Activated CD4-positive, CD25-positive, alpha-beta regulatory T cell treated with anti-CD3 and anti-CD28 coated beads, Interleukin-2, amount 50 U/mL, for 24 hours (primary cell): Measurements from ENCODE around the gene NOL4L.
"Not testable (repeated sequence)": the region's sequence is repeated elsewhere in the genome, so short reads cannot be mapped to it uniquely, and the experiment has no call there.

Experiments
- ATAC-seq, 2 donors: fragments of 150-1000 bp; cut with Tn5 transposase; one replicate each; pipeline ENCODE4 v1.10.0; 2021; ENCODE audit warnings: mild to moderate bottlenecking in 1 of 2, moderate library complexity in 1 of 2

The NOL4L gene

DNA sequence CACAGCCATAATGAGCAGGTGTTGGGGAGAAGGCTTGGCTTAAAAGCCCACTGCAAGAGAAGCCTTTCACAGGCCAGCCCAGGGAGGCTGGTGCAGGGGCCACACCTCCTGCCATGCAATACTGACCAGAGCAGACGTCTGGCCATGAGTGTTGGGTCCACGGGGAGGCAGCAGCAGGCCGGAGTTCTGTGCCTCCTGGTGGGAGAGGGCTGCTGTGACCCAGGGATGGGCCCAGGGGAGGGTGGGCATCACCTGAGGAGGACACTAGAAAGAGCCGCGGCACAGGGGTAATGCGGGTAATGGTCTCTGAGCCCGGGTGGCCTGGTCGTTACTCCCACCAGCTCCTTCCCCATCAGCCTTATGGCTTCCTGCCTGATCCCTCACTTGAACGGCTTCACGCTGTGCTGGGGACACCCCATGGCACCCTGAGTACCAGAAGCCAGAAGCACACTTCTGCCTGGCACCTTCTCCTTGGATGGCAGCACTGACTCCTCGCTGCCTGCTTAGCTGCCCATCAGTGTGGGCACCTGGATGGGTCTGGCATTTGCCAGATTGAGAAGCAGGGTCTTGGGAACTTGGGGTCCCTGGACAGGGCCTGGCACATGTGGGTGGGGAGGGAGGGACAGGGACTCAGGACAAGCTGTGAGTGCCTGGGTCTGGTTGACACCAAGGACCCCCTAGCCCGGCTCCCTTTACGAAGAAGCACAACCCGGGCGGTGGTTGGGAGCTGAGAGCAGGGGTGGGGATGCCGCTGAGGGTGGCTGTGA, 118.2 kb downstream of the NOL4L start:
- no peak for ATAC-seq

DNA sequence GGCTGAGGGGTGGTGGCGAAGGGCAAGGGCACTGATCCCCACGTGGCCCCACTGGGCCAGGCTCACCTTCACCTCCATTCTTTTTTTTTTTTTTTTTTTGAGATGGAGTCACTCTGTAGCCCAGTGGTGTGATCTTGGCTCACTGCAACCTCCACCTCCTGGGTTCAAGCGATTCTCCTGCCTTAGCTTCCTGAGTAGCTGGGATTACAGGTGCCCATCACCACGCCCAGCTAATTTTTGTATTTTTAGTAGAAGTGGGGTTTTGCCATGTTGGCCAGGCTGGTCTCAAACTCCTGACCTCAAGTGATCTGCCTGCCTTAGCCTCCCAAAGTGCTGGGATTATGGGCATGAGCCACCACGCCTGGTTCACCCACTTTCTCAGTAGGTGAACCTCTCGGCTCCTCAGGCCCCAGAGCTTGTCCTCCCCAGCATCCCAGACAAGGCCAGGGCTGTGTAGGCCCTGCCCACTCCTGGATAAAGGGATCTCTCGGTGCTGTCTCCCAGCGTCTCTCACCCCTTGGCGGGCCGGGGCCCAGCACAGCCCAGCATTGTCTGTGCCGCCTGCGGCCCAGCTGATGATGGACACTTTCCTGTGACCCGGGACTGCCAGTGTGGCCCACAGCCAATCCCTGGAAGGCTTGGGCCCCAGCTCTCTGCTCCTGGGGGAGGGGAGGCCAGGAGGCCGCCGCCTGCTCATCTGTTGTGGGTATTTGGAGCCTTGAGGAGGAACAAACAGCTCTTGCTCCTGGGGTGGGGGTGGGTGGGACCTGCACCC, 119.0 kb downstream of the NOL4L start:
- ATAC-seq: not testable (repeated sequence)

- ATAC-seq: no peak
Observed at GRCh38 chr20:32465092-32465900, 119.8 kb downstream of the NOL4L start.

DNA sequence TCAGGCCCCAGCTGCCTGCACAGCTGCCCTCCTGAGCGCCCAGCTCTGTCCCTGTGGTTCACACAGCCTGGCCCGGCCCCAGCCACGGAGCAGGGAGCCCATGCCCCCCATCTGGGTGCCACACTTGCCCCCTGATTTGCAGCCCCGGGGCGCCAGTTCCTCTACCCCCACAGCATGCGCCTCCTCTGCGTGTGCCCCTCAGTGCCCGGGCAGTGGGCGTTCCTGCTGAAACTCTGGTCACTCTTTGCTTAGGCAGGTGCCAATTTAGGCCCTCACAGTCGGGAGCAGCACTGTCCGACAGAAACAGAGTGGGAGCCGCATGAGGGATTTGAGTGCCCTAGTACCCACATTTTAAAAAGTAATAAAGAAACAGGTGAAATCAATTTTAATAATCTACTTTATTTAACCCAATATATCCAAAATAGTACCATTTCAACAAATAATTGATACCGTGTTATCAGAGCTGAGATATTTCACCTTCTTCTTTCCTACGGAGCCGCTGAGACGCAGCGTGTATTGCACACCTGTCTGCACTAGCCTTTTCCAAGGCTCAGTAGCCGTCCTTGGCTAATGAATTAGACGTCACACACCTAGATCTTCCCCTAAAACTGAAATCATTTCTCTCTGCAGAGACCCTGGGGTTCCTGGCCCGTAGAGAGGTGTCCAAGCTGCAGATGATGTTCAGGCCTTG, 120.6 kb downstream of the NOL4L start:
- no peak for ATAC-seq

DNA sequence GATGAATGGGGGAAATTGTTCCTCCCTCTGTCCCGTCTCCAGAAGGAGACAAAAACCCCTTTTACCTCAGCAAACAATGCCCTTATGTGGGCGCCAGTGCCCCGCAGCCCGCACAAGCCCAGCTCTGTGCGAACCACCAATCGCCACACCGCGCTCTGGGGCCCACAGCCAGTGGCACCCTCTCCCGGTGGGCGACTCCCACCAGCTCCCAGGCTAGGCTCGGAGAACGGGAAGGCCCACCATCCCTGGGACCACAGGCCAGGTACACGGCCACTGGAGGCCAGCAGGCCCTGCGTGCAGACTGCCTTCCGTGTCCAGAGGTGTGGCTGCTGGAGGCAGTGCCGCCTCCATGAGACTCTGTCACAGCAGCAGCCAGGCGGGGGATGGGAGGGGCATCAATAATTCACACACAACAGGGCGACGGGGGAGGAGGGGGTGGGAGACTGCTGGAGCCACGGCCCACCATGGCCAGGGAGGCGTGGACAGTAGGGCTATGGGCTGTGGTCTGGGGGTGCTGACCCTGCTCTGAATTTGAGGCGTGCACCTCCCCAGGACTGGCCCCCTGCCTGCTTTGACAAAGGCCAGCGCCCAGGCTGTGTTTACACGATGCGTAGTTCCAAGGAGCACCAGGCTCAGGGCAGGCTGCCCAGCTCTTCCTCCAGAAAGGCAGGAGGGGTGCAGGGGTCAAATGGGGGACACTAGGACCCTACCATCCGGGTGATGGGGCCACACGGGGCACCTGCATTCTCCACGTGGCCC, 121.3 kb downstream of the NOL4L start:
- ATAC-seq: no peak

GRCh38 chr20:32462900-32463641, 122.1 kb downstream of the NOL4L start:
- no peak for ATAC-seq

- ATAC-seq: no peak
Observed at GRCh38 chr20:32461836-32462600, 123.1 kb downstream of the NOL4L start.

DNA sequence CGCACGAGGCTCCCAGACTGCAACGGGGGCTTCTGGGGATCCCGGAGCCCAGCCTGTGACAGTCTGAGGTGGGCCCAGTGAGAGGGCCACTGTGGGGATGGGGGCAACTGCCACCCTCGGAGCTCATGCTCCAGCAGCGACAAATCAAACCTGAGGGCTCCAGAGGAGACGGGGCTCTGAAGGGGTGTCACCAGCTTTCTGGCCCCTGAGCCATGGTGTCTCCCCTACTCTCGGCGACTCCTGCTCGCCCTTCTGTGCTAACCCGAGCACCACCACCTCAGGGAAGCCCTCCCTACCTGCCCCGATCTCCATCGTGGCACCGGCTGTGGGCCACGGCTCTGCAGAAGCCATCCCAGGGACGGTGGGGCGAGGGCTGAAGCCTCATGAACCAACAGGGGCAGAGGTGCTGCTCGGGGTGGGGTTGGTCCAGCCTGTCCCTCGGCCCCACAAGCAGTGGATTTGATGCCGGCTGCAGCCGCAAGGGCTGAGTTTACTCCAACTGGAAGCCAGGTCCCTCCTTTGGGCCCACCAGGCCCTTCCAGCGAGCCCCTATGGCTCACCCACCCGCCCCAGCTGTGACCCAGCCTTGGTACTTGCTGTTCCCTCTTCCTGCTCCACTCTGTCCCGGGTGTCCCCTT, 124.3 kb downstream of the NOL4L start:
- no peak for ATAC-seq

GRCh38 chr20:32460231-32460630, 124.9 kb downstream of the NOL4L start:
- ATAC-seq: no peak

GRCh38 chr20:32458837-32459220, 126.3 kb downstream of the NOL4L start:
- no peak for ATAC-seq

DNA sequence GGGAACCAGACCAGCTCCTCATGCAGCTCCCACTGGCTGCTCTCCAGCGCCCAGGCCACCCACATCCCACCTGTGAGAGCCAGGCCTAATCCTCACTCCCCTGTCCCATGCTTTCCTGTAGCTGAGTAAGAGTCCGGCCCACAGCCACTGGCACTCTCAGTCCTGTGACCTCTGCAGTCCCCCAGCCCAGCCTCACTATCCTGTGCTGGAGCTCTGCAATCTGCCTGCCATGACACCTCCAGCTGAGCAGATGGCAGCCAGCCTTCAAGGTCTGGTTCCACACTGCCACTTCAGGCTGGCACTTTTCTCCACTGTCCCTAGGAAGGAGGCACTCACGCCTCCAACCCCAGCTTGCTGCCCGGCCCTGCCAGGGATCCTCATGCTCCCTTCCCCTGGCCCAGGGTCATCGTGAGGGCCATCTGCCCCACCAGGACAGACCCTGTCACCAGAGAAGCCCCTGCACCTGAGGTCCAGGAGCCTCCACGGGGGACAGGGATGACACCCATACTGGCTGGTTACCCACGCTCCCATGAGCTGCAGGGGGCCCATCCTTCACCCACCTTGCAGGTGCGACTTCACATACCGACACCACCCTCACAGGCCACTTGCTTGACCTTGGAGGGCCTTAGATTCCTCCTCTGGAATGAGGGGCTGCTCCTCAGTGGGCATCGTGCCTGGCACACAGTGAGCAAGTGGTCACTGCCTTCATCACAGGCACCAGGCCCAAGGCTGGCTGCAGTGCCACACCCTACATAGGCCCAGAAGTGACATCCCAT, 126.9 kb downstream of the NOL4L start:
- no peak for ATAC-seq

DNA sequence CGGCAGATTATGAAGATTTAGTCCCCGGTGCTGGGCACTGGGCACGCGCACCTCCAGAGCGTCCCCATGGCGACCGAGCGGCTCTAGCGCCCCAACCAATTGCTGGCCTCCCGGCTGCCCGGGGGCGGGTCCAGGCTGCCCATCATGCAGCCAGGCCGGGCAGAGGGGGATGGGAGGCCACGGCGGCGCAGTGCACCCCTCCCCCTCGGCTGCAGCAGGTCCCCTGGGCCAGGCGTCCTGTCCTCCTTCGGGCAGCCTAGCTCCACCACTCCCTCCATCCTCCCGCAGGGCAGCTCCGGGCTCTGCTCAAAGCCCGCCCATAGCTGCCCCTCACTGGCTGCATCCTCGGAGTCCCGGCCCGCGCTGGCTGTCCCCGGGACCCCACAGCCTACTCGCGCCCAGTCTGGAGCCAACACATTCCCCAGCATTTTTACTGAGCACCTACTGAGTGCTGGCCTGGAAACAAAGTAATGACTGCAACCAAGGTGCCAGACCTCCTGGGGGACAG, 127.6 kb downstream of the NOL4L start:
- no peak for ATAC-seq

- ATAC-seq: no peak
Observed at GRCh38 chr20:32456869-32457478, 128.2 kb downstream of the NOL4L start.

DNA sequence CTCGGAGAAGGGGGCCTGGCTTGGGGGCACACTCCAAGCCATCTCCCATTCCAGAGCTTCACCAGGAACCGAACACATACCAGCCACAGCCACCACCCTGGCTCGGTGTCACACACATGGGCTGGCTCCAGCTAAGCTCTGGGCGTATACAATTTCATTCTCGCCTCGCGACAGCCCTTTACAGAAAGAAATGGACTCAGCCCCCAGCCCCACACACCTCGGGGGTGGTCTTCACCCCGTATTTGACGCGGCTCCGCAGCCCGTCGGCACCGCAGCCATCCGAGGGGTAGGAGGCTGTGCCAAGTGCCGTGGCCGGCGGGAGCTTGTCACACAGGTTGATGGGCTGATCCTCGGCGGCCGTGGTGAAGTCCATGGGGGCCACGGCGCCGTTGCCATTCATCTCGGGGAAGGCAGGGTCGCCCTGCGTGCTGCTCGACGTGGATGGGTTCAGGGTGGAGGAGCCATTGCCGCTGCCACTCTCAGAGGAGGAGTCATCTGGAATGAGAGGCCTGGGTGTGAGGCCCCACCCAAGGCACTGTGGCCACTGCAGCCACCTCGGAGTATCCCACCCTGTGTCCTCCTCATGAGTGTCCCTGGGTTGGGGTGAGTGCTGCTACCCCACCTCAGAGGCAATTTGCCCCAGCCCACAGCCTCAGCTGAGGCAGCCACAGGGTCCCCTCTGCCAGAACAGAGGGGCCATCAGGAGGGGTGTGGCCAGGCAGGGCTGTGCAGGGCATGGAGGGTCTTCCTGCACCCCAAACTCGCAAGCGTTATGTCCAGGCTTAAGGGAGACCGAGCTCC, 129.0 kb downstream of the NOL4L start:
- ATAC-seq: no peak

DNA sequence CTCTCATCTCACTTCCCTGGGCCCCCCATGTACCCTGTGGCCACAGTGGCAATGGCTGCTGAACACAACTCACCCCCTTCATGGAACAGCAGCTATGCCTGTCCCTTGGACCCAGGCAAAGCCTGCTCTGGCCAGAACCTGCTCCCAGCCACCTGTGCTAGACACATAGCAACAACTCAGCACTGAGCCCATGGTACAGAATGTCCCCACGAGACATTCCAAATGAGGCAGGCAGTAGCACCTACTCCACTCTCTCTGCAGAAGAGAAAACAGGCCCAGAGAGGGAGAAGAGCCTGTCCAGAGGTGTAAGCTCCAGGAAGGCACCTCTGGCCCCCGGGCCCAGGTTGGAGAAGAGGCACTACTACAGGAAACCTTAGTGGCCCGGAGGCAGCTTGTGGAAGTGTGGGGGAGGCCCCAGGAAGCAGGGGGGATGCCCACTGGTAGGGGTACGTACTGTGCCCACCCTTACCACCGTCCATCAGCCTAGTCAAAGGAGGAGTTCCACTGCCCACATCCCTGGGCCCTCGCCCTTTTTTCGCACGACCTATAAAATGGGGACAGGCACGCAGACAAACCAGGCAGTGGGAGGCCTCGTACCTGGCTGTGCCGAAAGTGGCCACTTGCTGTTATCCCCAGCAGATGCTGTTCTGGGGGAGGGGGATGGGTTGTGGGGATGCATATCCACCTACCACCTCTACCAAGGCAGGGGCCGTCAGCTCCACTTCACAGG, 129.8 kb downstream of the NOL4L start:
- no peak for ATAC-seq
